Astrocyte of the spinal cord (primary cell): ENCODE data around the gene GPR146.

Experiments used
- DNase-seq: peaks from one replicate; pipeline ENCODE4 v3.0.0; 2011; ENCODE audit warnings: low read depth, low spot score
- H3K4me3 ChIP-seq: 2 replicates; pipeline ENCODE4 v1.5.1; 2011; ENCODE audit warnings: low read depth, mild to moderate bottlenecking, low read length, moderate library complexity
- in situ Hi-C: cut with HindIII; loops from 2 replicates; pipeline ENCODE4 v1.10.0; 2017; ENCODE audit warnings: low sequenced_read_pairs
- TF ChIP-seq, protein P1 (sequence below): IDR thresholded peaks from 2 replicates; pipeline ENCODE4 v1.5.1; 2012; ENCODE audit warnings: low read depth, mild to moderate bottlenecking, low read length, inconsistent platforms

The GPR146 gene

DNA sequence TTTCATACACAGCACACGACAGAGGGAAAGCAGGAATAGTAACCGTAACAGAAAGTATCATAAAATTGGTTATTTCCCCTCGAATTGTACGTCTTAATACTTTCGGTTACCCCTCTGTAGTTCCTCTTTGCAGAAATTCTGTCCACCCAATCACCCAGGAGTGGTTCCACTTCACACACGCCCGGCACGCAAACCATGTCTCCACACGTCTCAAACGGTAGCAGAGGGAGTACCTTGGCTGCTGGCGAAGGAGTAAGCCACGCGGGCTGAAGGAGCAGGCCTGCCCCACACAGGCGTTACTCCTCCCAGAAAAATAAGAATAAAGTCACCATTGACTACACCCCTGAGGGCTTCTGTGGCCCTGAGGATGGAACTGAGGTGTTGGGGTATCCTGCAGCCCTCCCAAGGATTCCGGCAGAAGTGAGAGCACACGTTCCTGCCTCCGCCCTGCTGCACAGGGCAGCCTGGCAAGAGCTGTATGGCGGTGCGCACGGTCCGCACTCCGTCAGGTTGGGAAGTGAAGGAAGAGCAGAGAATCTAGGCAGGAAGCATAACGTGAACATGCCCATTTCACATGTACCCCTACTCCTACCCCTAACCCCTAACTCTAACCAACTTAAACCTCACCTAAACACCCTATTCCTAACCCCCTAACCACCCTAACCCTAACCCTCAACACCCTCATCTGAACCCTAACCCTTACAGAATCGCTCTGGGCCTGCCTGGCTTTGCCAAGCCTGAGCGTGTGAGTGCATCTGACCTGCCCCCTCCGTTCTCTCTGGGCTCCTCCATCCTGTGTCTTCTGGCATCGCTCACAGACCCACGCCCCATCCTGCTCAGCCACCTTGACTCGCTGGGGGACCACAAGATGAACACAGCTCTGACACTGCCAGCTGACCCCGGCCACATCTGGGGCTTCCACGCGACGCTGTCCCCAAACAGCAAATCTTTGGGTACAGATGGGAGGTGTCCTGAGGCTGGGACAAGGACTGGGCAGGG lies 18.2 kb downstream of the GPR146 start:
- in situ Hi-C loops: no loop called here
- no peak for DNase-seq
- TF ChIP-seq, protein P1, sequence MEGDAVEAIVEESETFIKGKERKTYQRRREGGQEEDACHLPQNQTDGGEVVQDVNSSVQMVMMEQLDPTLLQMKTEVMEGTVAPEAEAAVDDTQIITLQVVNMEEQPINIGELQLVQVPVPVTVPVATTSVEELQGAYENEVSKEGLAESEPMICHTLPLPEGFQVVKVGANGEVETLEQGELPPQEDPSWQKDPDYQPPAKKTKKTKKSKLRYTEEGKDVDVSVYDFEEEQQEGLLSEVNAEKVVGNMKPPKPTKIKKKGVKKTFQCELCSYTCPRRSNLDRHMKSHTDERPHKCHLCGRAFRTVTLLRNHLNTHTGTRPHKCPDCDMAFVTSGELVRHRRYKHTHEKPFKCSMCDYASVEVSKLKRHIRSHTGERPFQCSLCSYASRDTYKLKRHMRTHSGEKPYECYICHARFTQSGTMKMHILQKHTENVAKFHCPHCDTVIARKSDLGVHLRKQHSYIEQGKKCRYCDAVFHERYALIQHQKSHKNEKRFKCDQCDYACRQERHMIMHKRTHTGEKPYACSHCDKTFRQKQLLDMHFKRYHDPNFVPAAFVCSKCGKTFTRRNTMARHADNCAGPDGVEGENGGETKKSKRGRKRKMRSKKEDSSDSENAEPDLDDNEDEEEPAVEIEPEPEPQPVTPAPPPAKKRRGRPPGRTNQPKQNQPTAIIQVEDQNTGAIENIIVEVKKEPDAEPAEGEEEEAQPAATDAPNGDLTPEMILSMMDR: no peak
- no peak overlapping the region for H3K4me3 ChIP-seq

DNA sequence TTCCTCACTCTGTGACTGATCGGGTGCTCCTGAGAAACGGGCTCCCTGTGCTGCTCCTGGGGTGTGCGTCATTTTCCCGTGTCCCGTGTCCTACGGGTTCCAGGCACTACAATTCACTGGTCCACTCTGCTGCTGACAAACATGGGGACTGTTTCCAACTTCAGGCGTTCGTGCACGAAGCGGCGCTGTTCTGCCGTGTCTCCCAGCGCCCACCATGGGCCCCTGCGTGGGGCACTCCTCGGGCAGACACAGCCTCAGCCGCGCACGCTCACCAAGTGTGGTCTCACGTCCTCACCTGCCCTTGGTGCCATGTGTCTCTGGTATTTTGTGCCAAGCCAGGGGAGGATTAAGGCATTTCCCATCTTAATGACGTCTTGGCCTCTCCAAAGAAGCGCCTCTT lies 19.0 kb downstream of the GPR146 start:
- TF ChIP-seq, protein P1: no peak
- no peak for DNase-seq
- H3K4me3 ChIP-seq: no peak overlapping the region
- in situ Hi-C loops: no loop called here

DNA sequence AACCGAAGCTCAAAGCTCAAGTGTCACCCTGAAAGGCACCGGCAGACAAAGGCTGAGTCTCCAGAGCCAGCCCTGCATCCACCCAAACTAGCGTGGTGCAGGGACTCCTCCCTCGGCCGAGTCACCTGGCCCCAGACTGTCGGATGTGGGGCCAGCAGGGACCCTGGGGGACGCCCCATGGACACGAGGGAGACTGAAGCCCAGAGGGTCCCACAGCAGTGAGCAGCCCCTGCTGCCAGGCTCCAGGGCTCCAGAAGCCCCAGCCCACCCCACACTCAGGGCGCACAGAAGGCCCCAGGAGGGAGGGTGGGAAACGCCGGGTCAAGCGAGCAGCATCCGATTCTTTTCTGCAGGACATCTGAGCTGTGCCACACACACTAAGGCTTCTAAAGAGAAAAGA lies 20.2 kb downstream of the GPR146 start:
- TF ChIP-seq, protein P1: no peak
- in situ Hi-C loops: no loop called here
- no peak for DNase-seq
- no peak overlapping the region for H3K4me3 ChIP-seq

DNA sequence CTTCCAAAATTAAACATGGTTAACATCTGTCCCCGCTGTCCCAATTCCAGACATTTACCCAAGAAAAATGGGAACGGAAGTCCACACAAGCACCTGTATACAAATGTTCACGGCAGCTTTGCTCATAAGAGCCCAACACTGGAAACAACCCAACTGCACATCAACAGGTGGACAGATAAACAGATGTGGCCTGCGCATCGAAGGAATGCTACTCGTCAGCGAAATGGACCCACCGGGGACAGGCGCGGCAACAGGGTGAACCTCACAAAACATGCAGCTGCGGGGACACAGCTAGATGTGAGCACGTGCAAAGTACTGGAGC lies 20.9 kb downstream of the GPR146 start:
- no peak overlapping the region for H3K4me3 ChIP-seq
- TF ChIP-seq, protein P1: no peak
- in situ Hi-C loops: no loop called here
- no peak for DNase-seq

DNA sequence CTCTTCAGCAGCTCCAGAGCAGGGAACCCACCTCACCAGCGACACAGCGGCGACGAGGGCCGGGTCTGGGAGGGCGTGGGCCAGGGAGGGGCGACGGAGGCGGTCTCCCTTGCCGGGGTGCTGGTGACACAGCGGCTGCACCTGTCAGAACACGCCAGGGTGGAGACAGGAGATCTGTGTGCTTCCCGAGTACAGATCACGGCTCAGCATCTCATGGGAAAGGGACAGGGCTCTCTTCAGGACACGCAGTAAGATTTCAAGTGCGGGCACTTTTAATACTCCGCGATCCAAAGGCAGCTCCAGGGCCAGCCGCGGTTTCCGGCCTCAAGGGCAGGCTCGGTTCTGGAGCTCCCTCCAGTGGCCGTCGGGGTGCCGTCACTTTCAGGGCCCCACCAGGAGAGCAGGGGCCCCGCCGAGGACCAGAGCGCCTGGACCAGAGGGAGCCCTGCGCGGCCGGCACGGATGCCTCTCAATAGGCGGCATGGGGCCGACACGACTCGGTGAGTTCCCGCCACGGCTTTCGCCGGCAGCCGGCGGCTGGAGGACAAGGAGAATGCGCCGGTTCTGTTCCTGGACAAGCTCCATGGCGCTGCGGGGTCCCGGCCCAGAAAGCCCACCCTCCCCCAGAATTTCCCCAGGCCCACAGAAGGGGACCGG lies 21.4 kb downstream of the GPR146 start:
- H3K4me3 ChIP-seq: no peak overlapping the region
- peak; percentile 67 for DNase-seq
- in situ Hi-C loops: no loop called here
- TF ChIP-seq, protein P1: peak; percentile 89

DNA sequence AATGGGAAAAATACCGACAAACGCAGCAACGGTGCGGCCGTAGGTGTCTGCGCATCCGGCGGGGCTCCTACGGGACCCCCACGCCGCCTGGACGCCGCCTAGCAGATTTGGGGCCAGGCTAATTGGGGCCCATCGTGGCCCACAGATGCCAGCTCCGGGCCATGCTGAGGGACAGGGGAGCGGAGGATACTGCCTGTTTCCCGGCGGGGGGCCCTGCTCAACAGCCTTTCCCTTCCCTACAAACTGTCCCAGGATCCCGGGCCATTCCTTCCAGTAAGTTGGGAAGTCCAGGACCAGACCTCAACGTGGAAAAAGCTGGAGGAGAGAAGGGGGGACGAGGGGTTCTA lies 21.9 kb downstream of the GPR146 start:
- no peak for DNase-seq
- in situ Hi-C loops: no loop called here
- TF ChIP-seq, protein P1: no peak
- no peak overlapping the region for H3K4me3 ChIP-seq
